Vagina (tissue), 2 donors: ENCODE data around the gene CFHR3.
"Not testable (repeated sequence)": the region's sequence is repeated elsewhere in the genome, so short reads cannot be mapped to it uniquely, and the experiment has no call there.

Experiments
- CTCF ChIP-seq, 3 experiments: fragments of 450-650 bp in 2 of 3; fragments of 200-600 bp in 1 of 3; sonication (generic) in 1 of 3; IDR thresholded peaks; one replicate each; pipeline ENCODE4 v1.5.1; 2017 to 2019; ENCODE audit warnings: antibody characterized with exemption in 3 of 3, mild to moderate bottlenecking in 2 of 3, moderate library complexity in 2 of 3
- POLR2A ChIP-seq, 2 donors: fragments of 450-650 bp; IDR thresholded peaks; one replicate each; pipeline ENCODE4 v1.6.1; 2017; ENCODE audit warnings: antibody characterized with exemption in 2 of 2, mild to moderate bottlenecking in 2 of 2, moderate library complexity in 2 of 2

GRCh38 chr1:196765019-196765740, 9.5 kb upstream of the CFHR3 start:
- TF ChIP-seq CTCF, POLR2A (IDR thresholded peaks at IDR 0.05): not testable (repeated sequence)
